Activated CD4-positive, alpha-beta T cell treated with anti-CD3 and anti-CD28 coated beads, Interleukin-2, amount 10 ng/mL, durations not matched to agents 7 days and 5 days (primary cell): ENCODE data around the gene NOG. TPM values are rescaled to one million over a fixed set of nuclear protein-coding genes. Genes with fewer than 3 reads are reported as not detected.

Source experiments
- CTCF ChIA-PET: fragments of 350-600 bp; sonication (Branson Sonifier 250); formaldehyde crosslinking; loops from one replicate; lab custom pipeline; 2021; ENCODE audit warnings: antibody characterized with exemption; lab: Charles Lee
- POLR2A ChIA-PET: fragments of 350-600 bp; sonication (Branson Sonifier 250); formaldehyde crosslinking; loops from one replicate; lab custom pipeline; 2021; ENCODE audit warnings: antibody characterized with exemption; lab: Charles Lee
- DNase-seq: peaks from one replicate; pipeline ENCODE4 v3.0.0-alpha.2; 2020
- H3K27ac Mint-ChIP-seq: one replicate; pipeline ENCODE4 v1.8.0; 2021; ENCODE audit warnings: mild to moderate bottlenecking, moderate library complexity, mixed read lengths
- H3K27me3 Mint-ChIP-seq: one replicate; pipeline ENCODE4 v1.8.0; 2021; ENCODE audit warnings: mixed read lengths
- H3K36me3 Mint-ChIP-seq: one replicate; pipeline ENCODE4 v1.8.0; 2021; ENCODE audit warnings: low read depth, mixed read lengths
- H3K4me1 Mint-ChIP-seq: one replicate; pipeline ENCODE4 v1.8.0; 2021; ENCODE audit warnings: mixed read lengths
- H3K4me3 Mint-ChIP-seq: one replicate; pipeline ENCODE4 v1.8.0; 2021; ENCODE audit warnings: mild to moderate bottlenecking, moderate library complexity, mixed read lengths
- H3K9me3 Mint-ChIP-seq: one replicate; pipeline ENCODE4 v1.8.0; 2021; ENCODE audit warnings: mixed read lengths
- total RNA-seq, 2 experiments: library from RNA; stranded (reverse); gene quantifications; one replicate each; pipeline ENCODE4 v1.2.3, GENCODE V29; 2021

Gene NOG
- total RNA-seq, 2 experiments from 2014 or later, result 0.37 to 0.64 TPM

DNA sequence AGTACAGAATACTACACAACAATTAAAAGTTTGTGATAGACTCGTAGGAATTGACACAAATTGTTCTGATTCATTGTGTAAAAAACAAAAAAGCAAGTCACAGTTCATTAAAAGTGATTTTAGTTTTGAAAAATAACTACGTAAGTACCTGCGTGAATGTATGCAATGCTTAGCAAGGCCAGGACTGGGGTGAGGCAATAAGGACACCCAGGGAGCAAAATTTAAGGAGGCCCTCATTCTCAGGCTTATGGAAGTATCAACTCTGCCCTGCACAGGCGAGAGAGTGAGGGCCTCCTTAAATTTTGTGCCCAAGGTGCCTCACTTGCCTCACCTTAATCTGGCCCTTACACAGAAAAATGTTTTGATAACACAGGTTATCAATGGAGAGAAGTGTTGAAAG lies 31.4 kb downstream of the NOG start:
- ChIA-PET CTCF (no interaction called here), POLR2A (no interaction called here)
- no peaks in the 10 kb centered on the region for H3K9me3 Mint-ChIP-seq

DNA sequence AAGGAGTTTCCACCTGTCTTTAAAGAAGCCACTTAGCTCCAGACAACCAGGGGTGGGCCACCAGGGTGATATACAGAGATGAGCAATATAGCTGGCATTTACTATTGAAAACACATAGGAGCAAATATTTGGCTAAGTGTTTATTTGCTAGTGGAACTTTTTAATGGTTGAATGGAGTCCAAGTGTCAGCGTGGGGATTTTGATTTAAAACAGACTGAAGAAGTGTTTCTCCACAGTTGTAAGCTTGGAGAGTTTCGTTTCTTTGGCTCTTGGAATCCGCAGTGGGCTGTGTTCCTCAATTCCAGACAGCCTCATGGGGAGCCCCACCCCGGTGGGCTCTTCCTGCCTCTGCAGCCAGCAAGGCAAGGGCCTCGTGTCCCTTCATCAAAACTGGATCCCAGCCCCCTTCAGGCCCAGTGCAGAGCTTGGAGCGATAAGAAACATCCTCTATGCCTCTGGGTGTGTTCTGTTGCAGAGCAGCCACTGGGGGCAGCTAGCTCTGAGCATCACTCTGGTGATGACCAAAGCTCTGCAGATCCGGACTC lies 36.1 kb downstream of the NOG start:
- H3K4me1 Mint-ChIP-seq, result no peaks in the 10 kb centered on the region
- DNase-seq, result no peak
- H3K4me3 Mint-ChIP-seq, result no peak overlapping the region
- H3K36me3 Mint-ChIP-seq, result no peaks in the 10 kb centered on the region
- ChIA-PET POLR2A (no interaction called here), CTCF (interaction anchor here (1.2 kb wide), 1 partner anchor 8 kb away, joined by 3 read pairs; no protein-coding TSS in a partner anchor)
- H3K27ac Mint-ChIP-seq, result no peak overlapping the region
- H3K9me3 Mint-ChIP-seq, result no peaks in the 10 kb centered on the region
- no peaks in the 10 kb centered on the region for H3K27me3 Mint-ChIP-seq

More for the DNA sequence above, 31.4 kb downstream of the NOG start:
- Mint-ChIP-seq H3K36me3 (no peaks in the 10 kb centered on the region), H3K27me3 (no peaks in the 10 kb centered on the region), H3K27ac (no peak overlapping the region), H3K4me3 (no peak overlapping the region), H3K4me1 (no peaks in the 10 kb centered on the region)
- DNase-seq, result no peak

DNA sequence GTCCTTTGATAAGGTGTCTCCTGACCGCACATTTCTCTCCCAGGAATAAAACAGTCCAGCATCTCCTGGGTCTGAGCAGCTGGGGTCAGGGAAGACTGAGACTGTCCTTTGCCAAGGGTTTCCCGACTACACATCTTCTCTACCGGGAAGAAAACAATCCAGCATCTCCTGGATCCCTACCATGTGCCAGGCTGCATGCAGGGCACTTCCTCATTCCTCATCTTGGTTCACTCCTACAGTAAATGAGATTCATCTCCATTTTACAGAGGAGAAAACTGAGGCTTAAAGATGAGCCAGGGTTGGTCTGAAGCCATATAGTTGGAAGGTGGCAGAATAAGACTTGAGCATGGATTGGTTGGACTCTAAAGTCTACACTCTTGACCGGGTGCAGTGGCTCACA lies 36.7 kb downstream of the NOG start:
- ChIA-PET CTCF (no interaction called here), POLR2A (no interaction called here)
- no peak for DNase-seq
- H3K27ac Mint-ChIP-seq, result no peak overlapping the region
- no peak overlapping the region for H3K4me3 Mint-ChIP-seq
- no peaks in the 10 kb centered on the region for H3K36me3 Mint-ChIP-seq
- H3K4me1 Mint-ChIP-seq, result no peaks in the 10 kb centered on the region
- H3K9me3 Mint-ChIP-seq, result no peaks in the 10 kb centered on the region
- no peaks in the 10 kb centered on the region for H3K27me3 Mint-ChIP-seq

DNA sequence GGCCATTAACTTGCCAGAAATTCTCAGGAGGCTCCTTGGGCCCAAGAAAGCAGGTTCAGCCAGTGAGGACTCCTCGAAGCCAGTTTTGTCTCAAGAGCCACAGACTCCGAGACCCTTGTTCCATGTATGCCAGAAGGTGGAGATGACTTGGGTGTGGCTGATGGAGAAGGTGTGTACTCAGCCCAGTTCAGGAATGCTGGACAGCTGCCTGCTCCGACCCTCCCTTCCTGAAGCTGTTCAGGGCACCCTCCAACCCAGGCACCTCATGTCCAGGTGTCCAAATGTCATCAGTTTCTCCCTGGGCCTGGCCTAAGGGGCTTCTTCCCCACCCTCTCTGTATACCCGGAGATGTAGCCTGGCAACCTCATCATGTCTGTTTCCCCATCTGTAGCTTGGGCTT lies 40.2 kb downstream of the NOG start:
- no peaks in the 10 kb centered on the region for H3K4me1 Mint-ChIP-seq
- POLR2A ChIA-PET, result no interaction called here

DNA sequence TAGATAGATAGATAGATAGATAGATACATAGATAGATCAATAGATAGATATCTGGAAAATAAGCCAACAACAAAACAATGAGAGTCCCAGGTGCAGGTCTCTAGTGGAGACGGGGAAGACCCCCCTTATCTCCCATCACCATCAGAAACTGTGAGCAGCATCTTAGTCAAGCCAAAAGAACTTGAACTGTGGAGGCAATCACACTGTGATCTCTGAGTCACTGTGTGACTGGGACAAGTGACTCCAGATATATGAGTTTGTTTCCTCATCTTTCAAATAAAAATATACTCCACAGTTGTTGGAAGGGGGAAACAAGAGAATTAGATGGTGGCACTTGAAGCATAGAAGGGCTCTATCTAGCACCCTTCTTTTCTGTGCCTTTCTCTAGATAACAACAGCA lies 42.1 kb downstream of the NOG start:
- Mint-ChIP-seq H3K4me1 (no peaks in the 10 kb centered on the region), H3K4me3 (no peak overlapping the region), H3K9me3 (no peaks in the 10 kb centered on the region), H3K27me3 (peaks cover 1% of the 10 kb centered on the region), H3K36me3 (no peaks in the 10 kb centered on the region), H3K27ac (no peak overlapping the region)
- POLR2A ChIA-PET, result no interaction called here
- CTCF ChIA-PET, result no interaction called here
- DNase-seq, result no peak

More for the DNA sequence above, 40.2 kb downstream of the NOG start:
- DNase-seq, result no peak
- H3K27me3 Mint-ChIP-seq, result no peaks in the 10 kb centered on the region
- no peak overlapping the region for H3K27ac Mint-ChIP-seq
- H3K36me3 Mint-ChIP-seq, result no peaks in the 10 kb centered on the region
- CTCF ChIA-PET, result no interaction called here
- H3K4me3 Mint-ChIP-seq, result no peak overlapping the region
- H3K9me3 Mint-ChIP-seq, result no peaks in the 10 kb centered on the region

DNA sequence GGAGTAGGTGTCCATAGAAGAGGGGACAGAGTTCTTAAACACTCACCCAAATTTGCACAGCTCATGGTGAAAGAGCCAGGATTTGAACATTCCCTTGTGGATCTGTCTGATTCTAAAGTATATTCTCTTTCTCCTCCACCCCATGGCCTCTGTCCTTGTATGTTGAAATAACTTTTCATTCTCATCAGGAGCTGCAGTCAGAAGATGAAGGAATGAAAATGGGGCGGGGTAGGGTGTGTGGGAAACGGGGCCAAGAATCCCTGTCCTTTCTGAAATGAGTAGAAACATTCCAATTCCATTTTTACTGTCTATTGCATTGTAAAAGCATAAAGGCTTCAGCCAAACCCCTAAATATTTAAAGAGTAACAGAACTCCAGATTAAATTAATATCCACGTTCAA lies 42.8 kb downstream of the NOG start:
- Mint-ChIP-seq H3K36me3 (no peaks in the 10 kb centered on the region), H3K27ac (no peak overlapping the region), H3K27me3 (peaks cover 2% of the 10 kb centered on the region), H3K9me3 (no peaks in the 10 kb centered on the region), H3K4me1 (no peaks in the 10 kb centered on the region), H3K4me3 (no peak overlapping the region)
- ChIA-PET CTCF (no interaction called here), POLR2A (no interaction called here)
- DNase-seq, result no peak

DNA sequence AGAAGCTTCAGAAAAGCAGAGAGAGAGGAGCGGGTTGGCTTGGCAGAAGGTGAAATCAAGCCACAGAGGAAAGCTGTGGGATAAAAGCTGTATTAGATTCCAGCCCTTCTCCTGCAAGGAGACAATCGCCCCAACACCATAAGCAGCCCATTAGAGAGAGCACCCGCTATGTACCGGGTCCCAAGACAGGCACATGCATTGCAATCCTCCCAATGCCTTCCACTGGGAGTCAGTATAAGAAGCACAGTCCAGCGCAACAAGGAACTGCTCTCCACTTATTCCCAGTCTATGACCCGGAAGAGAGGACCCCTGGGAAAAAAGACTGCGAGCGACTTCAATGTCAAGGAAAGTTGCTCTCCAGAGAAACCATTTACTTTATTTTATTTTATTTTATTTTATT lies 43.8 kb downstream of the NOG start:
- Mint-ChIP-seq H3K4me3 (no peak overlapping the region), H3K27me3 (peaks cover 2% of the 10 kb centered on the region), H3K27ac (no peak overlapping the region), H3K4me1 (no peaks in the 10 kb centered on the region), H3K9me3 (no peaks in the 10 kb centered on the region), H3K36me3 (no peaks in the 10 kb centered on the region)
- POLR2A ChIA-PET, result no interaction called here
- DNase-seq, result no peak
- CTCF ChIA-PET, result interaction anchor here (0.8 to 1.0 kb wide), 2 partner anchors 8 to 187 kb away, joined by 3 read pairs; no protein-coding TSS in a partner anchor

DNA sequence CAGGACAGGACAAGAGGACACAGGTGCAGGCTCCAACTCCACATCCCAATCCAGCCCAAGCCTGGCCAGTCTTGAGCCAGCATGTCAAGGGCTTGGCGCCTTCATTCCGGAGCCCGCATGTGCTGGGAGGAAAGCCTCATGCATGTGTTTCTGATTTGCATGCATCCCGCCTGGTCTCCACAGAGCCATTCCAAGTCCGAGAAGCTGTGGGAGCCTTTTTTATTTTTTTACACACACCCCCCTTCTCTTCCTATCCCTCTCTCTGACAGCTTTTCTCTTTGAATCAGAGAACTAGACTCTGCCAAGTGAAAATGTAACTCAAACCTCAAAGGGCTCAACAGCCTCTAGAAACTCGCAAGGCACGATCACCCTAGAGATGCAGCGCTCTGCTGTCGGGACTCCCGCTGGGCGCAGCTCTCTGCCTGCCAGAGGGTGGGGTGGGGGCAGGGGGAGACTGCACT lies 45.1 kb downstream of the NOG start:
- POLR2A ChIA-PET, result no interaction called here
- peaks cover 2% of the 10 kb centered on the region for H3K27me3 Mint-ChIP-seq
- no peaks in the 10 kb centered on the region for H3K36me3 Mint-ChIP-seq
- no peak overlapping the region for H3K4me3 Mint-ChIP-seq
- CTCF ChIA-PET, result no interaction called here
- H3K27ac Mint-ChIP-seq, result no peak overlapping the region
- no peak for DNase-seq
- H3K4me1 Mint-ChIP-seq, result no peaks in the 10 kb centered on the region
- no peaks in the 10 kb centered on the region for H3K9me3 Mint-ChIP-seq

DNA sequence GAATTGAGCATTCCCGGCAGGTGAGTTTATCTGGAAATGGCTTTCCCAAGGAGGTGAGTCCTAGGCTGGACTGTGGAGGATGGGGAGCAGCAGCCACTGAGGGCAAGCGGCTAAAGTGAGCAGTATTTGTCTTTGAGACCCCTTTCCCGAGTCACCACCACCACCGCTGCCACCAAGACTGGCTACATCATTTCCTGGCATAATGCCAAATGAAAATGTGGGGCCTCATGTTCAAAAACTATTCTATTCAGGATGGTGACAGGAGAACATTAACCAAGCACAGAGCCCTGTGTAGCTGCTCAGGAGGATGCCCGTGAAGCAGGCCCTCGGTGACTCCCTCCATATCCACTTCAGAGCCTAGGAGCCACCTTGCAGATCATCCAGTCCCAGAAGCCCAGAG lies 46.0 kb downstream of the NOG start:
- CTCF ChIA-PET, result no interaction called here
- no peaks in the 10 kb centered on the region for H3K9me3 Mint-ChIP-seq
- H3K27ac Mint-ChIP-seq, result no peak overlapping the region
- no peak overlapping the region for H3K4me3 Mint-ChIP-seq
- POLR2A ChIA-PET, result no interaction called here
- H3K4me1 Mint-ChIP-seq, result no peaks in the 10 kb centered on the region
- DNase-seq, result no peak
- peaks cover 2% of the 10 kb centered on the region for H3K27me3 Mint-ChIP-seq
- H3K36me3 Mint-ChIP-seq, result no peaks in the 10 kb centered on the region

DNA sequence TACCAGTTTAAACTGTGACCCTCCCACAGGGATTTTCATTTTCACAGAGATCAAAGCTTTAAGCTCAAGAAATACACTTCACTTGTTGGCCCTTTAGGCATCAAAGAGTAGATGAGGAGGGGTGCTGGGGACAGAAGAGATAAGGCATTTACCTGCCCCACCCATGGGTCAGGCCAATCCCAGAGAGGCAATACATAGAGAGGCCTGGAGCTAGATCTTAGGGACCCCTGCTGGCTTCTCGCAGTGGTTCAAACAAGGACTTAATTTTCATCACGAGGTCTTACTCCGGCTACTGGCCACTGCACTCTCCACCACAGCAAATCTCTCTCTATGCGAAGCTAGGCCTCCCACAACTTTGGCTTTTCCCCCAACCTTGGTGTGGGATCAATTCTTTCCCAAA lies 46.6 kb downstream of the NOG start:
- POLR2A ChIA-PET, result no interaction called here

DNA sequence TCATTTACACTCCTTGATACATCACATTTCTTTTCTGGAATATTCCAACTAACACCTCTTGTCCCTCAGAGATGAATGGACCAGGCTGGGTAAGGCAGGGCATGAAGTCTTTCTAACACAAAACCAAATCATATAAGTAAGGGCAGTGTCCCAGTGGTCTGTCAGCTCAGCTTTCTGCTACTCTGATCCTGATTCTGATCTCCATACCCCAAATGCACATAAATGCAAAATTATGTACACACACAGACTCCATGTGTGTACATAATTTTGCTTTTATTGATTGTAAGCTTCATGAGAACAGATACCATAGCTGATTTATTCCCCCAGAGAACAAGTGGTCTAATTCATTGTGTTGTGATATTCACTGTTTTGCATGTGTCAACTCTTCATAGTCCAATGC lies 47.9 kb downstream of the NOG start:
- no peak overlapping the region for H3K4me3 Mint-ChIP-seq
- ChIA-PET POLR2A (no interaction called here), CTCF (interaction anchor here (1.2 kb wide), 1 partner anchor 66 kb away, joined by 3 read pairs; no protein-coding TSS in a partner anchor)
- DNase-seq, result no peak
- no peaks in the 10 kb centered on the region for H3K4me1 Mint-ChIP-seq
- H3K36me3 Mint-ChIP-seq, result no peaks in the 10 kb centered on the region
- H3K27me3 Mint-ChIP-seq, result peaks cover 2% of the 10 kb centered on the region
- H3K9me3 Mint-ChIP-seq, result no peaks in the 10 kb centered on the region
- H3K27ac Mint-ChIP-seq, result no peak overlapping the region

More for the DNA sequence above, 46.6 kb downstream of the NOG start:
- Mint-ChIP-seq H3K9me3 (no peaks in the 10 kb centered on the region), H3K4me1 (no peaks in the 10 kb centered on the region), H3K4me3 (no peak overlapping the region), H3K36me3 (no peaks in the 10 kb centered on the region), H3K27ac (no peak overlapping the region), H3K27me3 (peaks cover 2% of the 10 kb centered on the region)
- CTCF ChIA-PET, result no interaction called here
- no peak for DNase-seq

DNA sequence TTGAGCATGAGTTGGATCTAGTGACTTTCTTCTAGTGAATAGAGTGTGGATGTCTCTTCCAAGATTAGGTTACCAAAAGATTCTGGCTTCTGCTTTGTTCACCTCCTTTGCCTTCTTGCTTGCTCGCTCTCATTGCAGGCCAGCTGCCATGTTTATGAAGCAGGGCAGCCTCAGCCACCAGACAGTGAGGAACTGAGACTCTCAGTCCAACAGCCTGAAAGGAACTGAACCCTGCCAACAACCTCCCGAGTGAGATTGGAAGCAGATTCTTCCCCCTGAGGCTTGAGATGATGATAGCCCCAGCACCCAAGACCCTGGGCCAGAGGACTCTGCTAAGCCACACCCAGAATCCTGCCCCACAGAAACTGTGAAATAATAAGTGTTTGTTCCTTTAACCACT lies 48.4 kb downstream of the NOG start:
- no peak for DNase-seq
- Mint-ChIP-seq H3K27me3 (peaks cover 2% of the 10 kb centered on the region), H3K27ac (no peak overlapping the region), H3K4me1 (no peaks in the 10 kb centered on the region), H3K4me3 (no peak overlapping the region), H3K36me3 (no peaks in the 10 kb centered on the region), H3K9me3 (no peaks in the 10 kb centered on the region)
- ChIA-PET CTCF (no interaction called here), POLR2A (no interaction called here)

DNA sequence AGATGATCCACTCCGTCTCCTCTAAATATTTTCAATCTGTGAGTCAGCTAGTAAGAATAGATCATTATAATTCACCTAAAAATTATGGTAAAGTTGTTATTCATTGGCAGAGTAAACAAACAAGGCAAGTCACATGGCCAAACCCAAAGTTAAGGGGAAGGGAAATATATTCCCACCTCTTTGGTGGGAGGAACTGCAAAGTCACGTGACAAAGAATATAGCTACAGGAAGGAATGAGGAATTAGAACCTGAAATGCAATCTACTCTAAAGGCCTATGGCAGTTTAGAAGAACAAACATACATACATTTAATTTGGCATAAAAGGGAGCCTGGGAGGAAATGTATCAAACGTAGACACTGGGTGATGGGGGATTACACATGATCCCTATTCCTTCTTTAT lies 48.9 kb downstream of the NOG start:
- Mint-ChIP-seq H3K4me3 (no peak overlapping the region), H3K27me3 (peaks cover 2% of the 10 kb centered on the region), H3K36me3 (no peaks in the 10 kb centered on the region), H3K27ac (no peak overlapping the region), H3K4me1 (no peaks in the 10 kb centered on the region), H3K9me3 (no peaks in the 10 kb centered on the region)
- ChIA-PET CTCF (no interaction called here), POLR2A (no interaction called here)
- no peak for DNase-seq
